ENCODE results near the gene SLCO3A1.
"Not testable (repeated sequence)": the region's sequence is repeated elsewhere in the genome, so short reads cannot be mapped to it uniquely, and the experiment has no call there.

The SLCO3A1 gene

GRCh38 chr15:92053753-92054316, 200.3 kb downstream of the SLCO3A1 start:
- in situ Hi-C loops (cut with MboI; ENCODE audit: low sequenced_read_pairs, unreplicated experiment), result no loop called here
- no peak for DNase-seq (ENCODE audit: low spot score)
- TF ChIP-seq, protein P1, sequence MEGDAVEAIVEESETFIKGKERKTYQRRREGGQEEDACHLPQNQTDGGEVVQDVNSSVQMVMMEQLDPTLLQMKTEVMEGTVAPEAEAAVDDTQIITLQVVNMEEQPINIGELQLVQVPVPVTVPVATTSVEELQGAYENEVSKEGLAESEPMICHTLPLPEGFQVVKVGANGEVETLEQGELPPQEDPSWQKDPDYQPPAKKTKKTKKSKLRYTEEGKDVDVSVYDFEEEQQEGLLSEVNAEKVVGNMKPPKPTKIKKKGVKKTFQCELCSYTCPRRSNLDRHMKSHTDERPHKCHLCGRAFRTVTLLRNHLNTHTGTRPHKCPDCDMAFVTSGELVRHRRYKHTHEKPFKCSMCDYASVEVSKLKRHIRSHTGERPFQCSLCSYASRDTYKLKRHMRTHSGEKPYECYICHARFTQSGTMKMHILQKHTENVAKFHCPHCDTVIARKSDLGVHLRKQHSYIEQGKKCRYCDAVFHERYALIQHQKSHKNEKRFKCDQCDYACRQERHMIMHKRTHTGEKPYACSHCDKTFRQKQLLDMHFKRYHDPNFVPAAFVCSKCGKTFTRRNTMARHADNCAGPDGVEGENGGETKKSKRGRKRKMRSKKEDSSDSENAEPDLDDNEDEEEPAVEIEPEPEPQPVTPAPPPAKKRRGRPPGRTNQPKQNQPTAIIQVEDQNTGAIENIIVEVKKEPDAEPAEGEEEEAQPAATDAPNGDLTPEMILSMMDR (IDR thresholded peaks at IDR 0.05; ENCODE audit: borderline replicate concordance, control extremely low read depth, extremely low read depth, insufficient read depth, missing control alignments), result no peak

DNA sequence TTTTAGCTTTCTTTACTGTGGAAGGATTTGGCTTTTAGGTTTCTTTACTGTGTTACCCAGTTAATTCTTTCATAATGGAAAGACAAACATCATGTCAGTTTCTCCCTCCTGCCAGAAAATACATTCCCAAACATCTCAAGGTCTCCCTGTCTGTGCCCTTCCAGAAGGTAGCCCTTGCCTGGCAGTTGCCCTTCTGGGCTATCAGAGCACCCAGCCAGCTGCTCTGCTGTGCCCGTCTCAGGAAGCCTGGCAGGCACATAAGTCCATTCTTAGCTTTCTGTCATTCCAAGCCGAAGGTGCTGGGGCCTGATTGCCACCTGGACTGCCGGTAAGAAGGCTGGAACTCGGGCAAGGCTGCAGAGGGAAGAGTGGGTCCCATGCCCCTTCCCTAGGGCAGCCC, 203.4 kb downstream of the SLCO3A1 start:
- DNase-seq (ENCODE audit: low spot score), result no peak
- in situ Hi-C loops (cut with MboI; ENCODE audit: low sequenced_read_pairs, unreplicated experiment), result no loop called here
- TF ChIP-seq, protein P1 (IDR thresholded peaks at IDR 0.05; ENCODE audit: borderline replicate concordance, control extremely low read depth, extremely low read depth, insufficient read depth, missing control alignments), result no peak

GRCh38 chr15:92059036-92059970, 205.8 kb downstream of the SLCO3A1 start:
- TF ChIP-seq, protein P1 (IDR thresholded peaks at IDR 0.05; ENCODE audit: borderline replicate concordance, control extremely low read depth, extremely low read depth, insufficient read depth, missing control alignments), result no peak
- DNase-seq (ENCODE audit: low spot score), result no peak
- in situ Hi-C loops (cut with MboI; ENCODE audit: low sequenced_read_pairs, unreplicated experiment), result no loop called here

GRCh38 chr15:92059971-92060311, 206.4 kb downstream of the SLCO3A1 start:
- DNase-seq (ENCODE audit: low spot score); in situ Hi-C loops (cut with MboI; ENCODE audit: low sequenced_read_pairs, unreplicated experiment): not testable (repeated sequence)

GRCh38 chr15:92061511-92062195, 208.1 kb downstream of the SLCO3A1 start:
- in situ Hi-C loops (cut with MboI; ENCODE audit: low sequenced_read_pairs, unreplicated experiment), result no loop called here
- DNase-seq (ENCODE audit: low spot score), result no peak

GRCh38 chr15:92062505-92062904, 209.0 kb downstream of the SLCO3A1 start:
- no peak for DNase-seq (ENCODE audit: low spot score)
- TF ChIP-seq, protein P1 (IDR thresholded peaks at IDR 0.05; ENCODE audit: borderline replicate concordance, control extremely low read depth, extremely low read depth, insufficient read depth, missing control alignments), result no peak
- in situ Hi-C loops (cut with MboI; ENCODE audit: low sequenced_read_pairs, unreplicated experiment), result no loop called here

More at GRCh38 chr15:92061511-92062195, 208.1 kb downstream of the SLCO3A1 start:
- TF ChIP-seq, protein P1 (IDR thresholded peaks at IDR 0.05; ENCODE audit: borderline replicate concordance, control extremely low read depth, extremely low read depth, insufficient read depth, missing control alignments), result no peak

Measured in GM13976 (cell line).